ENCODE data around the gene ZGRF1. TPM values are rescaled to one million over a fixed set of nuclear protein-coding genes. Genes with fewer than 3 reads are reported as not detected.

ZGRF1 gene
- polyA plus RNA-seq, 1 donor from 2014 or later = 18.0 TPM

DNA sequence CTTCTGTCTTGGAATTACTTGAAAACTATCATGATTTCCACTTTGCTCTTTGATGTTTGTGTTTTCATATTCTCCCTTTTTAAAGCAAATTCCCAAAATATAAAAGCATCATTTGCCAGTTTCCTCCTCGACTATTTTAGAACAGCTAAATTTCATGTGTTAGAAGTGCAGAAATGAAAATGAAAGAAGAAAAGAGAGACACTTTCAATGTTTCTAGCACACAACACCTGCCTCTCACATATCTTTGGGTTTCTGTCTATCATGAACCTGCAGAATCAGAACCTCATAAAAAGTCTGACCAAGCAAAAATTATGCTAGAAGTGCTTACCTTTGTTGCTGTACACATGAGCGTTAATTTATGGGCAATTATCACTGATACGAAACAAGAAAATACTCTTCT, 118.8 kb downstream of the ZGRF1 start:
- Histone ChIP-seq H3K4me3 (ENCODE audit: low read length) (no peak overlapping the region), H3F3A (ENCODE audit: insufficient read depth, low read length, poor library complexity, severe bottlenecking) (no peaks in the 10 kb centered on the region), H3K9me2 (ENCODE audit: insufficient read depth, low read length) (no peaks in the 10 kb centered on the region), H3K36me3 (ENCODE audit: insufficient read depth, low read length) (no peaks in the 10 kb centered on the region), H4K20me1 (ENCODE audit: insufficient read depth) (no peaks in the 10 kb centered on the region), H3K4me2 (ENCODE audit: low read length) (no peak overlapping the region), H3K27ac (ENCODE audit: low read length) (no peak overlapping the region), H2AFZ (ENCODE audit: low read depth, low read length) (no peak overlapping the region), H3K27me3 (ENCODE audit: insufficient read depth, low read depth, low read length) (peaks cover 100% of the 10 kb centered on the region), H3K9ac (ENCODE audit: low read length) (no peak overlapping the region), H3K9me3 (ENCODE audit: low read length) (peaks cover 4% of the 10 kb centered on the region), H3K79me2 (replicated peaks; ENCODE audit: insufficient read depth, low read length) (no peaks in the 10 kb centered on the region)
- TF ChIP-seq EP300 (conservative IDR thresholded peaks at IDR 0.05; ENCODE audit: poor library complexity, severe bottlenecking) = no peak
- no peak for TF ChIP-seq TAF1 (IDR thresholded peaks at IDR 0.05; ENCODE audit: low read depth)

DNA sequence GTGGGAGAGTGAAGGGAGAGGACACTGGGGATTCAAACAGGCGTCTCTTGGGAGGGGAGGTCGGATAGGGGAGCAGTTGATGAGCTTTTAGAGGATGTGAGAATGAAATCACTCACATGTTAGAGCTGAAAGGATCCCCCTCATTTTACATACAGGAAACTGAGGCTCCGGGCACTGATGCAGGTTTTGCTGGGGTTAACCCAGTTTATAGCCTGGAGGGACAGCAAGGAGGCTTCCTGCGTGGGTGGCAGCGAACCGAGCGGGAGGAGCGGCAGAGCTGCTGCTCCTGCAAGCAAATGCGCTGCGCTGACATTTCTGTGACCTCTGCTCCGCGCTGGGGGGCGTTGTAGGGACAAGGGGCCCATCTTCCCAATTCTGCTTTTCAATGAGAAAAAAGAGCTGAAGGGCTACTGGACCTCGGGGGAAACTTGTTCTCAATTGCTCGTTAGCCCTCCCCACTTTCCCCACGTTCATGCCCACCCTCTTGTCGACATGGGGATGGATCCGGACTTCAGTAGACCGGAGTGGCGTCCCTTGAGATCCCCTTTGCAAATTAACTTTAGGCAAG, 119.6 kb downstream of the ZGRF1 start:
- no peaks in the 10 kb centered on the region for H3F3A ChIP-seq (ENCODE audit: insufficient read depth, low read length, poor library complexity, severe bottlenecking)
- H3K79me2 ChIP-seq (replicated peaks; ENCODE audit: insufficient read depth, low read length) = no peaks in the 10 kb centered on the region
- peaks cover 100% of the 10 kb centered on the region for H3K27me3 ChIP-seq (ENCODE audit: insufficient read depth, low read depth, low read length)
- no peaks in the 10 kb centered on the region for H3K36me3 ChIP-seq (ENCODE audit: insufficient read depth, low read length)
- H2AFZ ChIP-seq (ENCODE audit: low read depth, low read length) = no peak overlapping the region
- no peak overlapping the region for H3K27ac ChIP-seq (ENCODE audit: low read length)
- H4K20me1 ChIP-seq (ENCODE audit: insufficient read depth) = no peaks in the 10 kb centered on the region
- no peak overlapping the region for H3K9ac ChIP-seq (ENCODE audit: low read length)
- no peaks in the 10 kb centered on the region for H3K9me2 ChIP-seq (ENCODE audit: insufficient read depth, low read length)
- no peaks in the 10 kb centered on the region for H3K9me3 ChIP-seq (ENCODE audit: low read length)
- TF ChIP-seq RAD21 (conservative IDR thresholded peaks at IDR 0.05) = no peak
- no peak for TF ChIP-seq EZH2 (IDR thresholded peaks at IDR 0.05; ENCODE audit: borderline replicate concordance, insufficient read depth, low read length, poor library complexity, severe bottlenecking)
- TF ChIP-seq SMC3 (conservative IDR thresholded peaks at IDR 0.05; ENCODE audit: poor library complexity) = no peak
- TF ChIP-seq POLR2AphosphoS5 (IDR thresholded peaks at IDR 0.05) = no peak
- TF ChIP-seq TAF1 (IDR thresholded peaks at IDR 0.05; ENCODE audit: low read depth) = no peak
- TF ChIP-seq EP300 (conservative IDR thresholded peaks at IDR 0.05; ENCODE audit: poor library complexity, severe bottlenecking) = no peak
- no peak for TF ChIP-seq MXI1 (conservative IDR thresholded peaks at IDR 0.05; ENCODE audit: poor library complexity, severe bottlenecking)
- TF ChIP-seq, protein P1, sequence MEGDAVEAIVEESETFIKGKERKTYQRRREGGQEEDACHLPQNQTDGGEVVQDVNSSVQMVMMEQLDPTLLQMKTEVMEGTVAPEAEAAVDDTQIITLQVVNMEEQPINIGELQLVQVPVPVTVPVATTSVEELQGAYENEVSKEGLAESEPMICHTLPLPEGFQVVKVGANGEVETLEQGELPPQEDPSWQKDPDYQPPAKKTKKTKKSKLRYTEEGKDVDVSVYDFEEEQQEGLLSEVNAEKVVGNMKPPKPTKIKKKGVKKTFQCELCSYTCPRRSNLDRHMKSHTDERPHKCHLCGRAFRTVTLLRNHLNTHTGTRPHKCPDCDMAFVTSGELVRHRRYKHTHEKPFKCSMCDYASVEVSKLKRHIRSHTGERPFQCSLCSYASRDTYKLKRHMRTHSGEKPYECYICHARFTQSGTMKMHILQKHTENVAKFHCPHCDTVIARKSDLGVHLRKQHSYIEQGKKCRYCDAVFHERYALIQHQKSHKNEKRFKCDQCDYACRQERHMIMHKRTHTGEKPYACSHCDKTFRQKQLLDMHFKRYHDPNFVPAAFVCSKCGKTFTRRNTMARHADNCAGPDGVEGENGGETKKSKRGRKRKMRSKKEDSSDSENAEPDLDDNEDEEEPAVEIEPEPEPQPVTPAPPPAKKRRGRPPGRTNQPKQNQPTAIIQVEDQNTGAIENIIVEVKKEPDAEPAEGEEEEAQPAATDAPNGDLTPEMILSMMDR (IDR thresholded peaks at IDR 0.05; ENCODE audit: poor library complexity, severe bottlenecking) = no peak
- TF ChIP-seq, protein P2, sequence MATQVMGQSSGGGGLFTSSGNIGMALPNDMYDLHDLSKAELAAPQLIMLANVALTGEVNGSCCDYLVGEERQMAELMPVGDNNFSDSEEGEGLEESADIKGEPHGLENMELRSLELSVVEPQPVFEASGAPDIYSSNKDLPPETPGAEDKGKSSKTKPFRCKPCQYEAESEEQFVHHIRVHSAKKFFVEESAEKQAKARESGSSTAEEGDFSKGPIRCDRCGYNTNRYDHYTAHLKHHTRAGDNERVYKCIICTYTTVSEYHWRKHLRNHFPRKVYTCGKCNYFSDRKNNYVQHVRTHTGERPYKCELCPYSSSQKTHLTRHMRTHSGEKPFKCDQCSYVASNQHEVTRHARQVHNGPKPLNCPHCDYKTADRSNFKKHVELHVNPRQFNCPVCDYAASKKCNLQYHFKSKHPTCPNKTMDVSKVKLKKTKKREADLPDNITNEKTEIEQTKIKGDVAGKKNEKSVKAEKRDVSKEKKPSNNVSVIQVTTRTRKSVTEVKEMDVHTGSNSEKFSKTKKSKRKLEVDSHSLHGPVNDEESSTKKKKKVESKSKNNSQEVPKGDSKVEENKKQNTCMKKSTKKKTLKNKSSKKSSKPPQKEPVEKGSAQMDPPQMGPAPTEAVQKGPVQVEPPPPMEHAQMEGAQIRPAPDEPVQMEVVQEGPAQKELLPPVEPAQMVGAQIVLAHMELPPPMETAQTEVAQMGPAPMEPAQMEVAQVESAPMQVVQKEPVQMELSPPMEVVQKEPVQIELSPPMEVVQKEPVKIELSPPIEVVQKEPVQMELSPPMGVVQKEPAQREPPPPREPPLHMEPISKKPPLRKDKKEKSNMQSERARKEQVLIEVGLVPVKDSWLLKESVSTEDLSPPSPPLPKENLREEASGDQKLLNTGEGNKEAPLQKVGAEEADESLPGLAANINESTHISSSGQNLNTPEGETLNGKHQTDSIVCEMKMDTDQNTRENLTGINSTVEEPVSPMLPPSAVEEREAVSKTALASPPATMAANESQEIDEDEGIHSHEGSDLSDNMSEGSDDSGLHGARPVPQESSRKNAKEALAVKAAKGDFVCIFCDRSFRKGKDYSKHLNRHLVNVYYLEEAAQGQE (IDR thresholded peaks at IDR 0.05; ENCODE audit: borderline replicate concordance) = no peak
- H3K4me3 ChIP-seq (ENCODE audit: low read length) = peak overlapping the region; percentile 90
- H3K4me2 ChIP-seq (ENCODE audit: low read length) = peak overlapping the region; percentile 73
